H1 (cell line): Measurements from ENCODE around the gene TXLNB. TPM values are rescaled to one million over a fixed set of nuclear protein-coding genes. Genes with fewer than 3 reads are reported as not detected.

Source experiments
- KDM5A ChIP-seq: fragments of 200-600 bp; IDR thresholded peaks from 2 replicates; pipeline ENCODE4 v1.7.1; 2012; ENCODE audit warnings: mild to moderate bottlenecking, low read length, inconsistent platforms, mixed read lengths
- POLR2A ChIP-seq, 2 experiments: IDR thresholded peaks; 1 replicate in 1 of 2; 2 replicates in 1 of 2; pipeline ENCODE4 v1.6.1; 2011; ENCODE audit warnings: low read depth in 2 of 2, low read length in 2 of 2, mild to moderate bottlenecking in 2 of 2; ENCODE audit errors: control extremely low read depth in 1 of 2
- polyA plus RNA-seq, 7 experiments: library from polyadenylated mRNA; depleted of rRNA in 3 of 7; stranded (reverse) in 5 of 7; unstranded in 2 of 7; fragments of >200 nt in 5 of 7; fragments of 200-250 nt in 2 of 7; gene quantifications; 1 replicate in 5 of 7; 2 replicates in 1 of 7; 4 replicates in 1 of 7; pipeline versions ENCODE4 v1.2.1 to v1.2.3, GENCODE V29; 2011 to 2013; ENCODE audit warnings: missing spikeins in 2 of 7, mixed read lengths in 2 of 7
- total RNA-seq: library from RNA; stranded (reverse); fragmentation: NEBNext Ultra II Directional; extraction: Animal tissue kit (Norgen Biotek cat#: 25700); gene quantifications from 2 replicates; pipeline ENCODE4 v1.2.1, GENCODE V29; 2021
- TF ChIP-seq, protein P1 (sequence below): IDR thresholded peaks from 2 replicates; pipeline ENCODE4 v1.6.1; 2011; ENCODE audit warnings: low read length, improper control_type of control experiment

TXLNB gene
- total and polyA plus RNA-seq, 2 of the 8 experiments (the other 6 are each of a cell fraction or from before 2014, with no cell fraction given) = 0.05 to 0.17 TPM

DNA sequence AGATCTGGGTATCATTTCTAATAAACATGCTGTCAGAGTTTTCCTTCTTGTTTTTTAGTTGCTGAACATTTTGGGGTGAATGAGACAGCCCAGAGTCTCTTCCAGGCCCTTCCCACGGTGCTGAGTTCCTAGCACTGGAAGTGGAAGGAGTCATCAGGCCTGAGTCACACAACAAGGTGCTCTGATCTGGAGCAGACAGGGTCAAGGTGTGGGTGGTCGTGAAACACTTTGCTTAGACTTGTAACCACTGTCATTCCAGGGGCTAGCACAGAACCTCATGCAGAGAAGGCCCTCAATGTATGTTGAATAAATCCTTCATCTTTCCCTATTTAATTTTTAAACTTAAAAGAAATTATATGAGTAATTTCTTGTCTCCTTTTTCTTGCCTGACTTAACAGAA, 60.6 kb downstream of the TXLNB start (continued):
- TF ChIP-seq, protein P1, sequence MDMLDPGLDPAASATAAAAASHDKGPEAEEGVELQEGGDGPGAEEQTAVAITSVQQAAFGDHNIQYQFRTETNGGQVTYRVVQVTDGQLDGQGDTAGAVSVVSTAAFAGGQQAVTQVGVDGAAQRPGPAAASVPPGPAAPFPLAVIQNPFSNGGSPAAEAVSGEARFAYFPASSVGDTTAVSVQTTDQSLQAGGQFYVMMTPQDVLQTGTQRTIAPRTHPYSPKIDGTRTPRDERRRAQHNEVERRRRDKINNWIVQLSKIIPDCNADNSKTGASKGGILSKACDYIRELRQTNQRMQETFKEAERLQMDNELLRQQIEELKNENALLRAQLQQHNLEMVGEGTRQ = no peak
- no peak for TF ChIP-seq POLR2A (IDR thresholded peaks at IDR 0.05; ENCODE audit: control extremely low read depth in 1 of 2, low read depth in 2 of 2, low read length in 2 of 2)
- no peak for TF ChIP-seq KDM5A
